ENCODE results near the gene C2CD2.

C2CD2 gene

DNA sequence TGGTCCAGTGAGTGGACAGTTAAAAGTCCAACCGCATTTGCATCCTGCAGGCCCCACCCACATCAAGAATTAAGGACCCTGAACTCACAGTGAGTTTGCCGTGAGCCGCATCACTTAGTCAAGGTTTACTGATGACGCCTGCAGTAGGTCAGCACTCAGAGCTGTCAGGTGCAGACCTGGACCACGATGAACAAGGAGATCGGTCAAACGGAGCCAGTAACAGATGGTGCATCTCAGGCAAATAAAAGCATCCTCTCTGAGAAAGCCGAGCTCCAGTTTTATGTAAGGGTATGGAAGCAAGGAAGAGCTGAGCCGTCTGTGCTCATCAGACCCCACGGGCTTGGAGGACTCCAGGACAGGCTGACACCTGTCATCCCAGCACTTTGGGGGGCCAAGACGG, 79.2 kb downstream of the C2CD2 start:
- ATAC-seq (replicated peaks) (no peak), DNase-seq (no peak)
- Mint-ChIP-seq H3K4me3 (no peak overlapping the region), H3K27me3 (no peaks in the 10 kb centered on the region), H3K27ac (peak overlapping the region in 1 of 2 donors; percentile 63), H3K4me1 (ENCODE audit: low read depth in 2 of 2) (peaks cover 23 to 26% of the 10 kb centered on the region in 2 donors), H3K9me3 (no peaks in the 10 kb centered on the region), H3K36me3 (ENCODE audit: insufficient read depth) (no peaks in the 10 kb centered on the region)

DNA sequence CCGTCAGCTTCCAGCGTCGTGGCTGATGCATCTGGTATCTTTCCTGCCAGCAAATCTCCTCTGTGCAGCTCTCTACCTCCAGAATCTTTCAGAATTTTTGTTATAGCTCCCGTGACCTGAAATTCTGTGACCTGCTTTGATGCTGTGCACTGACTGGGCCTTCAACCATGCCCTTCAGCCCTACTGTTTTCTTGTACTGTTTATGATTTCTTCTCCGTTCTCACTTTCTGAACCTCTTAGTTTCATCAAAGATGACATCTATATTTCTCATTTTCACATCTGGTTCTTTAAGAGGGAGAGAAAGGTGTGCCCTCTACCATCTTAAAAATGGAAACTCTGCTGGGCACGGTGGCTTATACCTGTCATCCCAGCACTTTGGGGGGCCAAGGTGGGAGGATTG, 80.4 kb downstream of the C2CD2 start:
- no peak for ATAC-seq (replicated peaks)
- H3K4me1 Mint-ChIP-seq (ENCODE audit: low read depth in 2 of 2) = peaks cover 23 to 31% of the 10 kb centered on the region in 2 donors

DNA sequence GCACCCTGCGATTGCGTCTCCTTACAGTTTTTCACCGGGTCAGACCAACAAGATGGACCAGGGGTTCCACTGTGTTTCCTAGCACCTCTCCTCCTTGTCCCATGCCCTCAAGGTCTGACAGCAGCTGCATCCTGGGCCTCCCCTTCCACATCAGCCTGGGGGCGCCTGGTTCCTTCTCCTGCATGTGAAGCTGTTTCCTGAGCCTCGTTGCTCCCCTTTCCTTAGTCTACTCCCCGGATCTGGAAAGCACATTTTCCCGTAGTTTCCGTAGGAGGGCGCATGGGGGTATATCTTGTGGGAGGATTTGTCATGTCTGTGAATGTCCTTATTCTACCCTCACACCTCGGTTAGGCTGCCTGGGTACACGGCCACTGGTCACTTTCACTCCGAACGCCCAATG, 80.8 kb downstream of the C2CD2 start:
- Mint-ChIP-seq H3K36me3 (ENCODE audit: insufficient read depth) (no peaks in the 10 kb centered on the region), H3K27me3 (no peaks in the 10 kb centered on the region), H3K4me3 (no peak overlapping the region), H3K27ac (no peak overlapping the region), H3K9me3 (no peaks in the 10 kb centered on the region), H3K4me1 (ENCODE audit: low read depth in 2 of 2) (peaks cover 23 to 31% of the 10 kb centered on the region in 2 donors)
- ATAC-seq (replicated peaks) (no peak), DNase-seq (no peak)

More for the DNA sequence above, 80.4 kb downstream of the C2CD2 start:
- Mint-ChIP-seq H3K36me3 (ENCODE audit: insufficient read depth) (no peaks in the 10 kb centered on the region), H3K9me3 (no peaks in the 10 kb centered on the region), H3K27me3 (no peaks in the 10 kb centered on the region), H3K4me3 (no peak overlapping the region), H3K27ac (no peak overlapping the region)
- DNase-seq = no peak

DNA sequence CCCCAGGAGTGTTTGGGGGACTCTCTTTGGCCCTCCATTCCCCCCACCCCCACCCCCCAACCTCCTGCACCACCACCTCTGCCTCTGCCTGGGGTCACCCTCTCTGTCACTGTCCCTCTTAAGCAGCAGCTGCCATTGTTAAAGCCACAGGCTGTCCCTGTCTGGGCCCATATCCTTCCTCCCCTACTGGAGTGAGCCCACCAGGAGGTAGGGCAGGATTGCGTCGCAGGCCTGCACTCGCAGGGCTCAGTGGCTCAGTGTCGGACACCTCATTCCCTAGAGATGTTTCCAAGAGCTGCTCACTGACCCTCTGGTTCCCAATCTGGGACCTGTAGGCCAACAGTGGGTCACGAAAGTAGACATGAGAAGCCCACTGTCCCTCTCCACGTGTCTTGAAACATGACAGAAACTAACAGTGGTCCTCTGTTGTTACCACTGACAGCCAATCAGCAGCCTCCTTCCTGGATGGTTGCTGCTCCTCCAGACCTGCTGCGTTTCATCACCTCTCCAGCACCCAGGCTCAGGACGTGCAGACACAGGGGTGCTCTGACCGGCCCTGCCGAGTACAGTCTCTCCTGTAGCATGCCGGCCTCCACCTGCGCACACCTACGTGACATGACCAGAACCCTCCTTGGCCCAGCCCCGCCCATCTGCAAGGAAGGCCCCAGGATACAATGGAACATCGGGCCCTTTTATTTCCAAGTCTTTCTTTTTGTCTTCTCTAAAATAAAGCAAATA, 82.4 kb downstream of the C2CD2 start:
- H3K4me1 Mint-ChIP-seq (ENCODE audit: low read depth in 2 of 2) = peaks cover 14 to 18% of the 10 kb centered on the region in 2 donors
- no peaks in the 10 kb centered on the region for H3K9me3 Mint-ChIP-seq
- H3K4me3 Mint-ChIP-seq = no peak overlapping the region
- no peak for ATAC-seq (replicated peaks)
- H3K27ac Mint-ChIP-seq = no peak overlapping the region
- no peak for DNase-seq
- H3K27me3 Mint-ChIP-seq = no peaks in the 10 kb centered on the region
- H3K36me3 Mint-ChIP-seq (ENCODE audit: insufficient read depth) = no peaks in the 10 kb centered on the region

DNA sequence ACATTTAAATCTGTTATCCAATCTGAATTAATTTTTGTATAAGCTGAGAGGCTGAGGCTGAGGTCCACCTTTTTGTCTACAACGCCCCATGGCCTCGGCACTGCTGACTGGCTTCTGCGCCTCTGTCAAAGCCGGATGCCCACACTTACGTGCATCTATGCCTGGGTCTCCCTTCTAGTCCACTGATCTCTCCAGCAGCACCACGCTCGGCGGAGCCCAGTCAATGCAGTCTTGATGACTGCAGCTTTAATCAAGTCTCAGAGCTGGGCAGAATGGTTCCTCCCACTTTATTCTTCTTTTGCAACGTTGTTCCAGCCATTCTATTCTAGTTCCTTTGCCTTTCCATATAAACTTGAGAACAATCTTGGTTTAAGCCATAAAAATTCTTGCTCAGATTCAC, 84.0 kb downstream of the C2CD2 start:
- no peaks in the 10 kb centered on the region for H3K9me3 Mint-ChIP-seq
- no peaks in the 10 kb centered on the region for H3K27me3 Mint-ChIP-seq
- DNase-seq (no peak), ATAC-seq (replicated peaks) (no peak)
- peaks cover 13 to 31% of the 10 kb centered on the region in 2 donors for H3K4me1 Mint-ChIP-seq (ENCODE audit: low read depth in 2 of 2)
- no peaks in the 10 kb centered on the region for H3K36me3 Mint-ChIP-seq (ENCODE audit: insufficient read depth)
- no peak overlapping the region for H3K4me3 Mint-ChIP-seq
- H3K27ac Mint-ChIP-seq = no peak overlapping the region

DNA sequence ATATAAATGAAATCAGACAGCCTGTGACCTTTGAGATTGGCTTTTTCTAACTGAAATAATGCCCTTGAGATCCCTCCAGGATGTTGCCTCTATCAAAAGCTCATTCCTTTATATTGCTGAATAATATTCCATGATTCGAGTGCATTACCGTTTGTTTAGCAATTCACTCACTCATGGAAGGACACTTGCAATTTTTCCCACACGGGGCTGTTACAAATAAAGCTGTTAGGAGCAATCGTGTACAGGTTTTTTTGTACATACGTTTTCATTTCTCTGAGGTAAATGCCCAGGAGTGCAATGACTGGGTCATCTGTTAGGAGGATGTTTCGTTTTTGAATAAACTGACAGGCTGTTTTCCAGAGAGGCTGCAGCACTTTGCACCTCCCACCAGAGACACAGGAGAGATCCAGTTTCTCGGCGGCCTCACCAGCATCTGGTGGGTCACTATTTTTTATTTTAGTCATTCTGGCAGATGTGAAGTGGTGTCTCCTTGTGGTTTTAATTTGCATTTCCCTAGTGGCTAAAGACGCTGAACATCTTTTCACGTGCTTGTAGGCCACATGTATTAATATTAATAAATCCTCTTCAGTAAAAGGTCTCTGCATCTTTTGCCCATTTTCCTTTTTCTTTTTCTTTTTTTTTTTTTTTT, 85.6 kb downstream of the C2CD2 start:
- Mint-ChIP-seq H3K36me3 (ENCODE audit: insufficient read depth) (peaks cover 3% of the 10 kb centered on the region), H3K4me1 (ENCODE audit: low read depth in 2 of 2) (peaks cover 11 to 27% of the 10 kb centered on the region in 2 donors), H3K27me3 (no peaks in the 10 kb centered on the region), H3K27ac (peak overlapping the region in 1 of 2 donors; percentile 55), H3K9me3 (no peaks in the 10 kb centered on the region), H3K4me3 (no peak overlapping the region)
- no peak for ATAC-seq (replicated peaks)
- no peak for DNase-seq

DNA sequence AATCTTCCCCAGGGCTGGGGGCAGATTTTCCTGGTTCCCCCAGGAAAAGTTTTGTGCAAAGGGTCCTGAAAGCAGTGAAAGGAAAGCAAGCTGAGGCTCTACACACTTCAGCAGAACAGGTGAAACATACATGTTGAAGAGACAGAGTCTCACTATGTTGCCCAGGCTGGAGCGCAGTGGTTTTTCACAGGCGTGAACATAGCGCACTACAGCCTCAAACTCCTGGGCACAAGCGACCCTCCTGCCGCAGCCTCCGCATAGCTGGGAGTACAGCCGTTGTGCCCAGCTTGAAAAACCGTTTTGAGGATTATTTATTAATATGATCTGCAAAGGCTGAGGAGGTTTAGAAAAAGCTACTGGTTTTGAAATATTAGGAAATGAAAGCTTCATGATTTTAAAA, 86.5 kb downstream of the C2CD2 start:
- Mint-ChIP-seq H3K27ac (no peak overlapping the region), H3K36me3 (ENCODE audit: insufficient read depth) (peaks cover 3% of the 10 kb centered on the region), H3K9me3 (no peaks in the 10 kb centered on the region), H3K4me3 (no peak overlapping the region), H3K4me1 (ENCODE audit: low read depth in 2 of 2) (peaks cover 11 to 27% of the 10 kb centered on the region in 2 donors), H3K27me3 (no peaks in the 10 kb centered on the region)
- ATAC-seq (replicated peaks) = no peak
- DNase-seq = no peak

DNA sequence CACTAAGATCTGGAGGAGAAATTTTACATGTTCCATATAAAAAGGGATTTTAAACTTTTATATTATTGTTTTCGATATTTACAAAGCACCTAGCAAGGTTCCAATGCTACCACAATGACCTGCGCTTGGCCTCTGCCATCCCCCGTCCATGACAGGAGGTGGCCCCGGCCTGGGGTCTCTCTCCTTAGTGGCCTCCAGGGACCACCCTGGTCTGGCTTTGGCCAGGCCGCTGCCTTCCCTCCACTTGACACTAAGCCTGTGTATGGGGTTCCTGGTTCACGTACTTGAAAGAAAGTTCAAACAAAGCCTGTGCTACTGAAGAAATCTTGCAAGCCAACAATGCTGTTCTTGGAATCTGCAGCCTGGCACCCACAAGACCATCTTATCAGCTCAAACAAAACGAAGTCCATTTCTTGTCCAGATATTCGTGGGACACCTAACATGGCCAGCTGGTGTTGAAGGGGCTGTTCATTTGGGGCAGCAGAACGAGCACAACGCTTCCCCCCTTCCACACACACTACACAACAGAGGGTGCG, 87.5 kb downstream of the C2CD2 start:
- DNase-seq (no peak), ATAC-seq (replicated peaks) (no peak)
- H3K4me1 Mint-ChIP-seq (ENCODE audit: low read depth in 2 of 2) = peaks cover 14 to 32% of the 10 kb centered on the region in 2 donors
- H3K4me3 Mint-ChIP-seq = no peak overlapping the region
- peak overlapping the region in 1 of 2 donors; percentile 22 for H3K27ac Mint-ChIP-seq
- H3K27me3 Mint-ChIP-seq = no peaks in the 10 kb centered on the region
- peaks cover 3% of the 10 kb centered on the region for H3K36me3 Mint-ChIP-seq (ENCODE audit: insufficient read depth)
- H3K9me3 Mint-ChIP-seq = no peaks in the 10 kb centered on the region

DNA sequence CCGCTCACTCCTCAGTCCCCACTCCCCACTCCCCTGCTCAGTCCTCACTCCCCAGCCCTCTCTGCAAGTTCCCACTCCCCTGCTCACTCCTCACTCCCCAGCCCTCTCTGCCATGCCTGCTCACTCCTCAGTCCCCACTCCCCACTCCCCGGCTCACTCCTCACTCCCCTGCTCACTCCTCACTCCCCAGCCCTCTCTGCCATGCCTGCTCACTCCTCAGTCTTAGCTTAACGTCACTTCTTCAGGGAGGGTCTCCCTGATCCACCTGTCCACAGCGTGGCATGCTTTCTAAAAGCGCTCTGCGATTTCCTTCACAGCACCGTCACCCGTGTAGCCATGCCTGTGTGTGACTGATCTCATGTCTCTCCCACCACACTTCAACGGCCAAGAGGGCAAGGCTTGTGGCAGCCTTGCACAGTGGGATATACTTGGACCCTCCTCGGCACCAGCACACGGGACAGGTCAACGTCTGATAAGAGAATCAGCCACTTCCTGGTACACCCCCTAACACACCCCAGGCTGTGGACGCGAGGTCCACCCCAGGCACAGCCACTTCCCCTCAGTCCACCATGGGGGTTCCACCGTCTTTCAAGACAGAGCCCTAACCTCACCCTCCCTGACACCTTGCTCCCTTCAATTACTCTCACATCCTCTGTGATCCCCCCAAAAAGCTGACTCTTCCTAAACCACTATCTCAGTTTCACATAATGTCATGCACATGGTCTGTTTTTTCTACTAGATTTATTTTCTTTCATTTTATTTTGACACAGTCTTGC, 88.6 kb downstream of the C2CD2 start:
- Mint-ChIP-seq H3K9me3 (no peaks in the 10 kb centered on the region), H3K36me3 (ENCODE audit: insufficient read depth) (peaks cover 3% of the 10 kb centered on the region), H3K4me3 (peak overlapping the region in 1 of 2 donors; percentile 17), H3K27ac (peak overlapping the region in 1 of 2 donors; percentile 86), H3K27me3 (no peaks in the 10 kb centered on the region), H3K4me1 (ENCODE audit: low read depth in 2 of 2) (peaks cover 14 to 32% of the 10 kb centered on the region in 2 donors)
- DNase-seq = no peak
- ATAC-seq (replicated peaks) = no peak

DNA sequence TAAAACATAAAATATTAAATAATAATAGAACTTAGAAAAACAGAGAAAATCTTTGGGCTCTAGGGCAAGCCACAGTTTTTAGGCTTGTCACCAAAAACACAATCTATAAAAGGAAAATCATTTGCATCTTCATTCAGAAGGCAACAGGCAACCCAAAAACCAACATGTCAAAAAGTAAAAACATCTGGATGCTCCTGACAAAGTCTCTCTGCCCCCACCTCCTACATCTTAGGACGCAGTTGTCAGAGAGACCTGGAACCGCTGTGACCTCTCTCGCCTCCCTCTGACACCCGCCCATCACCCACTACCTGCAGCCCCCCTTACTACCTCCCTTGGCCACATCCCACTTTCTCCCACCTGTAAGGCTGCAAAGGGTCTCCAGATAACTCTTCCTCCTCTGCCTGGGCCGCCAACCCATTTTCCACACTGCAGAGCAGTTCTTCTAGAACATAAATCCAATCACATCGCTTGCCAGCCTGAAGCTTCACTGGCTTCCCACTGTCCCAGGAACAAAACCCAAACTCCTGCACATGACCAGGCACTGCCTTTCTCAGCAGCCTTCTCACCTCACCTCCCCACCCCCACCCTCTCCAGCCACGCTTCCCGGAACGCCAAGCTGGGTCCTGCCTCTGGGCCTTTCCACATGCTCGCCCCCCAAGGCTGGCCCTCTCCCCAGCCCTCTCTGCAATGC, 89.4 kb downstream of the C2CD2 start:
- H3K9me3 Mint-ChIP-seq = no peaks in the 10 kb centered on the region
- peaks cover 12 to 32% of the 10 kb centered on the region in 2 donors for H3K4me1 Mint-ChIP-seq (ENCODE audit: low read depth in 2 of 2)
- no peaks in the 10 kb centered on the region for H3K27me3 Mint-ChIP-seq
- H3K27ac Mint-ChIP-seq = peak overlapping the region in 1 of 2 donors; percentile 86
- peaks cover 3% of the 10 kb centered on the region for H3K36me3 Mint-ChIP-seq (ENCODE audit: insufficient read depth)
- ATAC-seq (replicated peaks) = no peak
- H3K4me3 Mint-ChIP-seq = no peak overlapping the region
- no peak for DNase-seq

DNA sequence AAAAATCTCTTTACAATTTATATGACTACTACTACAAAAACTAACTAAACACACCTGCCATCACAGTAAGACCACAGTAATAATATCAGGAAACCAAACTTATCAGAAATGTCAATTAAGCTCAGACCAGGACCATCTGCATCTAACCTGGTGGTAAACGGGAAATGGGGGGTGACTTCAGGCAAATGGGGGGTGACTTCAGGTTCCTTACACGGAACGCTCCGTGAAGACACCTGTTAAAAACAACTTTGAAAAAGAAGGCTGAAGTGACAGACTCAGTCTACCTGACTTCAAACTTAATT, 90.4 kb downstream of the C2CD2 start:
- peak overlapping the region in 1 of 2 donors; percentile 7 for H3K27ac Mint-ChIP-seq
- H3K27me3 Mint-ChIP-seq = no peaks in the 10 kb centered on the region
- no peaks in the 10 kb centered on the region for H3K9me3 Mint-ChIP-seq
- peaks cover 12 to 26% of the 10 kb centered on the region in 2 donors for H3K4me1 Mint-ChIP-seq (ENCODE audit: low read depth in 2 of 2)
- DNase-seq (no peak), ATAC-seq (replicated peaks) (no peak)
- H3K4me3 Mint-ChIP-seq = no peak overlapping the region
- H3K36me3 Mint-ChIP-seq (ENCODE audit: insufficient read depth) = peaks cover 7% of the 10 kb centered on the region

DNA sequence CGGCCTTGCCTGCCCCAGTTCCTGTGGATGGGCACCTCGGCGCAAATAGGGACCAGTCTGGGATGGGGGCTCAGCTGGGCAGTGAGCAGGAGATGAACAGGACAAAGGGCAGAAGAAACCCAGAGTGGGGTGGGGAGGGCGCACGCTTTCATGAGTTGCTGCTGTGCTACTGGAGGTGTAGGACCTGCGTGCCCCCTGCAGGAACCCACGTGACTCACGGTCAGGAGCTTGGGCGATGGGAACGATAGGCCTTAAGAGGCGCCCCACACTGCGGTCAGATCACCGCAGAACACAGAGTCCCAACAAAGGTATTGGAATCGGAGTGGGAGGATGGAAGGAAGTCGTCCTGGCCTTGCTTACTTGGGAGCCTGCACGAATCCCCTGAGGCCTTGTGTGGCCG, 91.8 kb downstream of the C2CD2 start:
- H3K36me3 Mint-ChIP-seq (ENCODE audit: insufficient read depth) = peaks cover 17% of the 10 kb centered on the region
- no peaks in the 10 kb centered on the region for H3K27me3 Mint-ChIP-seq
- H3K4me1 Mint-ChIP-seq (ENCODE audit: low read depth in 2 of 2) = peaks cover 12 to 26% of the 10 kb centered on the region in 2 donors
- ATAC-seq (replicated peaks) (no peak), DNase-seq (no peak)
- no peaks in the 10 kb centered on the region for H3K9me3 Mint-ChIP-seq
- H3K4me3 Mint-ChIP-seq = no peak overlapping the region
- peak overlapping the region in 1 of 2 donors; percentile 35 for H3K27ac Mint-ChIP-seq

DNA sequence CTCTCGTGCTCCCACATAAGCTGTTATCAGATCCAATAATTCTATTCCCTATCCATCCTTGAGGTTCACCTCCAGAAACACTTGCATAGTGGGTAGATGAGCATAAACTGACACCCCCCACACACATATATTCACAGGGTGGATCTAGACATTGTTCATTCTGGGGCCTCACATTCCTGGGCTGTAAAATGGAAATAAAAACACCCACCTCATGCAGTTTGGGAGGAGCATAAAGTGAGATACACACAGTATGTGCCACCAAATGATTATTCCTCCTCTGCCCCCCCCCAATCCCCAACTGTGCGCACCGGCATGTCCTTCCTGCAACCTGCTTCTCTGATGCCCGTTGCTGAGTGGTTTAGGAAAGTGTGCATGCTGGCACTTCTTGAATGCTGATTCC, 92.6 kb downstream of the C2CD2 start:
- H3K4me3 Mint-ChIP-seq = no peak overlapping the region
- H3K27ac Mint-ChIP-seq = no peak overlapping the region
- no peak for ATAC-seq (replicated peaks)
- H3K36me3 Mint-ChIP-seq (ENCODE audit: insufficient read depth) = peaks cover 23% of the 10 kb centered on the region
- no peak for DNase-seq
- H3K27me3 Mint-ChIP-seq = no peaks in the 10 kb centered on the region
- peaks cover 12 to 24% of the 10 kb centered on the region in 2 donors for H3K4me1 Mint-ChIP-seq (ENCODE audit: low read depth in 2 of 2)
- H3K9me3 Mint-ChIP-seq = no peaks in the 10 kb centered on the region
